Placental epithelial cell (primary cell): ENCODE data around the gene USP19. TPM values are rescaled to one million over a fixed set of nuclear protein-coding genes. Genes with fewer than 3 reads are reported as not detected.

Source experiments
- small RNA-seq: library from RNA; depleted of rRNA; stranded (forward); fragments of <200 nt; gene quantifications from one replicate; pipeline ENCODE3, GENCODE V24; 2012
- total RNA-seq: library from RNA; depleted of rRNA; stranded (reverse); fragments of >200 nt; gene quantifications from 2 replicates; pipeline ENCODE4 v1.2.3, GENCODE V29; 2012

Gene USP19
- 42.0 and 42.8 TPM in 2 replicates for total RNA-seq

GRCh38 chr3:49120438-49121131 is at the start of gene USP19:
TSS of gene USP19 (minus strand) at chr3:49120823. CDS start at chr3:49119145, 1,678 bp downstream.

GRCh38 chr3:49165771-49166751 is 45.4 kb upstream of the USP19 start, which contains the start of gene CCDC71:
TSS of gene CCDC71 (minus strand) at chr3:49166331. CDS start at chr3:49164208, 2,123 bp downstream.

GRCh38 chr3:49132437-49133225 is 12.0 kb upstream of the USP19 start, which contains the start of gene LAMB2:
TSS of gene LAMB2 (minus strand) at chr3:49133050. CDS start at chr3:49132867, 183 bp downstream.

GRCh38 chr3:49104427-49105291 is 16.0 kb downstream of the USP19 start, which contains the start of gene QARS1:
TSS of gene QARS1 (minus strand) at chr3:49104757. CDS start at chr3:49104733, 24 bp downstream.

GRCh38 chr3:49093853-49094767 is 26.5 kb downstream of the USP19 start, which contains the start of gene QRICH1:
TSS of gene QRICH1 (minus strand) at chr3:49094071. CDS start at chr3:49077017, 17,054 bp downstream.

Small RNA genes within 50 kb of the gene (small RNA-seq; reads per million reads assigned to genes)
- gene RN7SL182P = not detected

Other genes with a start within 250 kb of the USP19 start
- gene SLC25A20, start 221.9 kb downstream of the USP19 start, total RNA-seq = 9.4 and 16.1 TPM in 2 replicates
- 54.8 and 55.4 TPM in 2 replicates for gene ARIH2, start 202.0 kb downstream of the USP19 start, total RNA-seq
- gene P4HTM, start 130.6 kb downstream of the USP19 start, total RNA-seq = 14.3 and 16.9 TPM in 2 replicates
- gene WDR6, start 113.4 kb downstream of the USP19 start, total RNA-seq = 118 and 160 TPM in 2 replicates
- gene DALRD3, start 102.2 kb downstream of the USP19 start, total RNA-seq = 40.8 and 63.5 TPM in 2 replicates
- 40.8 and 43.8 TPM in 2 replicates for gene NDUFAF3, start 98.7 kb downstream of the USP19 start, total RNA-seq
- gene IMPDH2, start 91.4 kb downstream of the USP19 start, total RNA-seq = 357 and 479 TPM in 2 replicates
- gene QRICH1, start 26.8 kb downstream of the USP19 start, total RNA-seq = 135 and 173 TPM in 2 replicates
- 587 and 637 TPM in 2 replicates for gene QARS1, start 16.1 kb downstream of the USP19 start, total RNA-seq
- gene LAMB2, start 12.2 kb upstream of the USP19 start, total RNA-seq = 184 and 515 TPM in 2 replicates
- 30.0 and 33.8 TPM in 2 replicates for gene CCDC71, start 45.5 kb upstream of the USP19 start, total RNA-seq
- 26.2 and 93.8 TPM in 2 replicates for gene KLHDC8B, start 50.8 kb upstream of the USP19 start, total RNA-seq
- gene C3orf62, start 156.4 kb upstream of the USP19 start, total RNA-seq = 1.3 and 4.7 TPM in 2 replicates
- 16.1 and 22.0 TPM in 2 replicates for gene USP4, start 219.2 kb upstream of the USP19 start, total RNA-seq
- gene GPX1, start 237.5 kb upstream of the USP19 start, total RNA-seq = 85.2 and 99.2 TPM in 2 replicates